Gastrocnemius medialis (tissue), 4 donors: Measurements from ENCODE around the gene RALGPS2.

Experiments used
- CTCF ChIP-seq, 5 experiments: fragments of 450-650 bp in 3 of 5; fragments of 200-600 bp in 2 of 5; sonication (generic) in 2 of 5; IDR thresholded peaks in 4 of 5; conservative IDR thresholded peaks in 1 of 5; 1 replicate in 4 of 5; 2 replicates in 1 of 5; pipeline ENCODE4 v1.5.1; 2016 to 2019; ENCODE audit warnings: antibody characterized with exemption in 5 of 5, mild to moderate bottlenecking in 3 of 5, moderate library complexity in 3 of 5
- POLR2A ChIP-seq, 2 donors: fragments of 450-650 bp; IDR thresholded peaks; one replicate each; pipeline ENCODE4 v1.6.1; 2017; ENCODE audit warnings: antibody characterized with exemption in 2 of 2, mild to moderate bottlenecking in 2 of 2, moderate library complexity in 2 of 2

GRCh38 chr1:178733972-178734371 is 8.9 kb downstream of the RALGPS2 start:
- TF ChIP-seq POLR2A (IDR thresholded peaks at IDR 0.05) (no peak), CTCF (IDR thresholded peaks at IDR 0.05 in 4 of 5, conservative IDR thresholded peaks at IDR 0.05 in 1 of 5) (no peak)
